Thyroid gland (tissue), 4 donors: ENCODE data around the gene SCAF4. TPM values are rescaled to one million over a fixed set of nuclear protein-coding genes. Genes with fewer than 3 reads are reported as not detected.

ENCODE experiments used
- DNase-seq, 2 donors: peaks; one replicate each; pipeline ENCODE4 v3.0.0-alpha.2; 2019
- H3K27ac ChIP-seq, 3 donors: fragments of 200-600 bp; sonication (generic); 1 replicate in 2 of 3; 2 replicates in 1 of 3; pipeline ENCODE4 v1.5.1; 2016 to 2019; ENCODE audit warnings: mild to moderate bottlenecking in 1 of 3, moderate library complexity in 1 of 3
- H3K27me3 ChIP-seq: fragments of 200-600 bp; sonication (generic); one replicate; pipeline ENCODE4 v1.5.1; 2019
- H3K36me3 ChIP-seq, 2 donors: fragments of 200-600 bp; sonication (generic); one replicate each; pipeline ENCODE4 v1.5.1; 2016 to 2019
- H3K4me1 ChIP-seq, 2 donors: fragments of 200-600 bp; sonication (generic); one replicate each; pipeline ENCODE4 v1.5.1; 2017 to 2019
- H3K4me3 ChIP-seq, 3 donors: fragments of 200-600 bp; sonication (generic); replicated peaks in 1 of 3; 1 replicate in 2 of 3; 2 replicates in 1 of 3; pipeline ENCODE4 v1.5.1; 2016; ENCODE audit warnings: mild to moderate bottlenecking in 1 of 3
- H3K9me3 ChIP-seq: fragments of 200-600 bp; sonication (generic); one replicate; pipeline ENCODE4 v1.5.1; 2017
- POLR2A ChIP-seq, 2 donors: fragments of 450-650 bp; IDR thresholded peaks; one replicate each; pipeline ENCODE4 v1.6.1; 2017; ENCODE audit warnings: antibody characterized with exemption in 2 of 2, mild to moderate bottlenecking in 2 of 2, moderate library complexity in 1 of 2
- WGBS, 2 donors: methylation state at CpG; one replicate each; pipeline ENCODE4 v1.1.5; 2017; 5-methylcytosine and 5-hydroxymethylcytosine counted together
- intact Hi-C: fragments of 100-400 bp; cut with DNase I; formaldehyde crosslinking; loops from one replicate; pipeline ENCODE4 v1.15.1; 2023
- total RNA-seq, 4 donors: library from RNA; depleted of rRNA; stranded (reverse); fragments of >200 nt; gene quantifications; one replicate each; pipeline ENCODE4 v1.2.3, GENCODE V29; 2016
- TF ChIP-seq, protein P1 (sequence below), 6 experiments: fragments of 200-600 bp in 3 of 6; fragments of 450-650 bp in 3 of 6; sonication (generic) in 3 of 6; IDR thresholded peaks; one replicate each; pipeline ENCODE4 v1.5.1; 2016 to 2019; ENCODE audit warnings: antibody characterized with exemption in 6 of 6, mild to moderate bottlenecking in 2 of 6, inconsistent platforms in 1 of 6, moderate library complexity in 1 of 6

Gene SCAF4
- total RNA-seq, 4 donors from 2014 or later, result 13.0 to 27.4 (median 18.7) TPM

DNA sequence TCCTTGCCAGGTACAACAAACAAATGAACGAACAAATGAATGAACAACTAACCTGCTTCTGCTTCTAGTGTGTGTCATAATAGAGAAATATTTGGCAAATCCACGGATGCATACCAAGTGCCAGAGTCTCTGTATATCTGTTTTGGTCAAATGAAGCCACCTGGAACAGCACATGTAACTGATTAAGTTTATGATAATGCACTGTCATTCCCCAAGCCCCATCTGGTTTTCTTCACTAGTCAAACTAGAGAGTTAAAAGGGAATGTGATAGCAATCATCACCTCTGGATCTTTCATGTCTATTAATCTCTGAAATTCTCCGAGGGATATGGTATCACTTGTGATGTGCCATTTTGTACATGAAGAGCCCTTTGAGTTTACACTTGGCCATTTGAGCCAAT, 21.0 kb upstream of the SCAF4 start:
- Histone ChIP-seq H3K4me1 (no peaks in the 10 kb centered on the region), H3K4me3 (no peak overlapping the region), H3K9me3 (no peaks in the 10 kb centered on the region), H3K27me3 (no peaks in the 10 kb centered on the region), H3K36me3 (no peaks in the 10 kb centered on the region), H3K27ac (no peak overlapping the region)
- TF ChIP-seq POLR2A (IDR thresholded peaks at IDR 0.05), result no peak
- TF ChIP-seq, protein P1, sequence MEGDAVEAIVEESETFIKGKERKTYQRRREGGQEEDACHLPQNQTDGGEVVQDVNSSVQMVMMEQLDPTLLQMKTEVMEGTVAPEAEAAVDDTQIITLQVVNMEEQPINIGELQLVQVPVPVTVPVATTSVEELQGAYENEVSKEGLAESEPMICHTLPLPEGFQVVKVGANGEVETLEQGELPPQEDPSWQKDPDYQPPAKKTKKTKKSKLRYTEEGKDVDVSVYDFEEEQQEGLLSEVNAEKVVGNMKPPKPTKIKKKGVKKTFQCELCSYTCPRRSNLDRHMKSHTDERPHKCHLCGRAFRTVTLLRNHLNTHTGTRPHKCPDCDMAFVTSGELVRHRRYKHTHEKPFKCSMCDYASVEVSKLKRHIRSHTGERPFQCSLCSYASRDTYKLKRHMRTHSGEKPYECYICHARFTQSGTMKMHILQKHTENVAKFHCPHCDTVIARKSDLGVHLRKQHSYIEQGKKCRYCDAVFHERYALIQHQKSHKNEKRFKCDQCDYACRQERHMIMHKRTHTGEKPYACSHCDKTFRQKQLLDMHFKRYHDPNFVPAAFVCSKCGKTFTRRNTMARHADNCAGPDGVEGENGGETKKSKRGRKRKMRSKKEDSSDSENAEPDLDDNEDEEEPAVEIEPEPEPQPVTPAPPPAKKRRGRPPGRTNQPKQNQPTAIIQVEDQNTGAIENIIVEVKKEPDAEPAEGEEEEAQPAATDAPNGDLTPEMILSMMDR (IDR thresholded peaks at IDR 0.05), result no peak
- no peak for DNase-seq
- intact Hi-C loops, result no loop called here
- 87 to 93% methylated on average over 3 of the region's 3 CpGs for WGBS, 2 donors

- DNase-seq, result no peak
Observed at GRCh38 chr21:31752352-31752751, 20.4 kb upstream of the SCAF4 start.

GRCh38 chr21:31750843-31751242, 18.9 kb upstream of the SCAF4 start:
- H3K36me3 ChIP-seq, result no peaks in the 10 kb centered on the region
- H3K27ac ChIP-seq, result no peak overlapping the region
- no peaks in the 10 kb centered on the region for H3K9me3 ChIP-seq
- no peaks in the 10 kb centered on the region for H3K27me3 ChIP-seq
- no peak for DNase-seq
- H3K4me3 ChIP-seq, result no peak overlapping the region
- intact Hi-C loops, result no loop called here
- H3K4me1 ChIP-seq, result no peaks in the 10 kb centered on the region
- TF ChIP-seq POLR2A (IDR thresholded peaks at IDR 0.05), result no peak
- TF ChIP-seq, protein P1 (IDR thresholded peaks at IDR 0.05), result no peak

More at GRCh38 chr21:31752352-31752751, 20.4 kb upstream of the SCAF4 start:
- Histone ChIP-seq H3K27ac (no peak overlapping the region), H3K27me3 (no peaks in the 10 kb centered on the region), H3K4me3 (no peak overlapping the region), H3K4me1 (no peaks in the 10 kb centered on the region), H3K36me3 (no peaks in the 10 kb centered on the region), H3K9me3 (no peaks in the 10 kb centered on the region)
- TF ChIP-seq, protein P1 (IDR thresholded peaks at IDR 0.05), result no peak
- no peak for TF ChIP-seq POLR2A (IDR thresholded peaks at IDR 0.05)
- intact Hi-C loops, result no loop called here
- WGBS, 2 donors, result 84 to 95% methylated on average over 3 to 4 of the region's 4 CpGs

GRCh38 chr21:31744182-31744800, 12.4 kb upstream of the SCAF4 start:
- intact Hi-C loops, result no loop called here
- 86 to 88% methylated on average over 5 of the region's 5 CpGs for WGBS, 2 donors
- Histone ChIP-seq H3K27me3 (no peaks in the 10 kb centered on the region), H3K27ac (no peak overlapping the region), H3K4me1 (no peaks in the 10 kb centered on the region), H3K36me3 (no peaks in the 10 kb centered on the region), H3K4me3 (no peak overlapping the region), H3K9me3 (no peaks in the 10 kb centered on the region)
- no peak for DNase-seq
- TF ChIP-seq POLR2A (IDR thresholded peaks at IDR 0.05), result no peak
- TF ChIP-seq, protein P1 (IDR thresholded peaks at IDR 0.05), result no peak

DNA sequence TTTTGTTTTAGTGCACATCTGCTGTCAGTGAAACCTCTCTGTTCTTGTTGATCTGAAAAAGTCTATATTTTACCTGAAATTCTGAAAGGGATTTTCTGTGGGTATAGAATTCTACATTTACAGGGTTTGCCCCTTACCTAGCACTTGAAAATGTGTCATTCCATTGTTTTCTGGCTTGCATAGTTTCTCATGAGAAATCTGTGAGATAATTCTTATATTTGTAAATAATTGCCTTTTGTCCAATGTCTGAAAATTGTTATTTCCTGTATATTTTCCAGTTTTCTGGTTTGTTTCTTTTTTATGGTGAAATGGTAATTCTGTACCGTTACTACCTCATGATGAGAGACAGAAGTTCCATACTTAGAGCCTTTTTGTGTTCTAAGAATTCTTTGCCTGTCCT, 11.8 kb upstream of the SCAF4 start:
- no peaks in the 10 kb centered on the region for H3K9me3 ChIP-seq
- H3K36me3 ChIP-seq, result no peaks in the 10 kb centered on the region
- 93 to 98% methylated on average over 1 of the region's 1 CpG for WGBS, 2 donors
- H3K4me1 ChIP-seq, result no peaks in the 10 kb centered on the region
- no peaks in the 10 kb centered on the region for H3K27me3 ChIP-seq
- no peak for DNase-seq
- H3K27ac ChIP-seq, result no peak overlapping the region
- intact Hi-C loops, result no loop called here
- no peak overlapping the region for H3K4me3 ChIP-seq
- TF ChIP-seq POLR2A (IDR thresholded peaks at IDR 0.05), result no peak
- TF ChIP-seq, protein P1 (IDR thresholded peaks at IDR 0.05), result no peak
